ENCODE data around the gene FOSB.

FOSB gene

GRCh38 chr19:45522010-45522941, 54.5 kb downstream of the FOSB start:
- Histone ChIP-seq H3K9me3 (ENCODE audit: insufficient read depth, low read depth, low read length) (no peaks in the 10 kb centered on the region), H3K27ac (ENCODE audit: low read length) (no peak overlapping the region), H3K9ac (ENCODE audit: low read depth, low read length) (no peak overlapping the region), H3K4me1 (ENCODE audit: insufficient read depth, low read length) (no peaks in the 10 kb centered on the region), H3K4me3 (ENCODE audit: low read length) (no peak overlapping the region), H3K27me3 (ENCODE audit: insufficient read depth, low read length) (no peaks in the 10 kb centered on the region), H3K36me3 (ENCODE audit: insufficient read depth, low read depth, low read length) (peaks cover 74% of the 10 kb centered on the region)

GRCh38 chr19:45523642-45524256, 56.0 kb downstream of the FOSB start:
- Histone ChIP-seq H3K27me3 (ENCODE audit: insufficient read depth, low read length) (no peaks in the 10 kb centered on the region), H3K9ac (ENCODE audit: low read depth, low read length) (no peak overlapping the region), H3K4me3 (ENCODE audit: low read length) (no peak overlapping the region), H3K27ac (ENCODE audit: low read length) (no peak overlapping the region), H3K9me3 (ENCODE audit: insufficient read depth, low read depth, low read length) (no peaks in the 10 kb centered on the region), H3K4me1 (ENCODE audit: insufficient read depth, low read length) (peaks cover 8% of the 10 kb centered on the region), H3K36me3 (ENCODE audit: insufficient read depth, low read depth, low read length) (peaks cover 65% of the 10 kb centered on the region)

- H3K4me1 ChIP-seq (ENCODE audit: insufficient read depth, low read length): peaks cover 8% of the 10 kb centered on the region
- peaks cover 6% of the 10 kb centered on the region; the same call in 1 of the 2 replicates for H3K27me3 ChIP-seq (ENCODE audit: insufficient read depth, low read length)
- H3K4me3 ChIP-seq (ENCODE audit: low read length): no peak overlapping the region
- H3K27ac ChIP-seq (ENCODE audit: low read length): no peak overlapping the region
- H3K36me3 ChIP-seq (ENCODE audit: insufficient read depth, low read depth, low read length): peaks cover 59% of the 10 kb centered on the region
- no peak overlapping the region for H3K9ac ChIP-seq (ENCODE audit: low read depth, low read length)
- H3K9me3 ChIP-seq (ENCODE audit: insufficient read depth, low read depth, low read length): no peaks in the 10 kb centered on the region
Measured at GRCh38 chr19:45524575-45525129, 56.9 kb downstream of the FOSB start.
